HepG2 (cell line): Measurements from ENCODE around the gene MTREX. TPM values are rescaled to one million over a fixed set of nuclear protein-coding genes. Genes with fewer than 3 reads are reported as not detected.

ENCODE experiments used
- FOXM1 ChIP-seq: sonication (generic); formaldehyde crosslinking; IDR thresholded peaks from 2 replicates; pipeline ENCODE4 v1.5.0; 2020; ENCODE audit warnings: missing genetic modification reagents
- IRF2 ChIP-seq: IDR thresholded peaks from 2 replicates; pipeline ENCODE4 v1.6.1; 2018; ENCODE audit warnings: missing genetic modification reagents, missing compliant biosample characterization
- KDM5B ChIP-seq: sonication (generic); formaldehyde crosslinking; IDR thresholded peaks from 2 replicates; pipeline ENCODE4 v1.4.0; 2020; ENCODE audit warnings: missing genetic modification reagents, mild to moderate bottlenecking, borderline replicate concordance
- MAFG ChIP-seq: sonication (generic); formaldehyde crosslinking; IDR thresholded peaks from 2 replicates; pipeline ENCODE4 v1.5.1; 2020; ENCODE audit warnings: mild to moderate bottlenecking, missing genetic modification reagents
- MAZ ChIP-seq, 2 experiments: sonication (generic) in 1 of 2; formaldehyde crosslinking in 1 of 2; IDR thresholded peaks; 2 replicates each; pipeline versions ENCODE4 v1.5.0 to v1.6.1; 2012 to 2020; ENCODE audit warnings: low read depth in 2 of 2, mild to moderate bottlenecking in 2 of 2, borderline replicate concordance in 1 of 2, improper control_type of control experiment in 1 of 2, low read length in 1 of 2, missing genetic modification reagents in 1 of 2, moderate library complexity in 1 of 2
- MED1 ChIP-seq: sonication (generic); formaldehyde crosslinking; IDR thresholded peaks from 2 replicates; pipeline ENCODE4 v1.4.0; 2020; ENCODE audit warnings: missing genetic modification reagents
- NCOA2 ChIP-seq: sonication (generic); formaldehyde crosslinking; IDR thresholded peaks from 2 replicates; pipeline ENCODE4 v1.8.0; 2022; ENCODE audit warnings: inconsistent platforms
- SP2 ChIP-seq: sonication (generic); formaldehyde crosslinking; IDR thresholded peaks from 2 replicates; pipeline ENCODE4 v1.5.1; 2020; ENCODE audit warnings: mild to moderate bottlenecking, missing genetic modification reagents
- TBP ChIP-seq: sonication (generic); formaldehyde crosslinking; IDR thresholded peaks from 2 replicates; pipeline ENCODE4 v1.5.0; 2020; ENCODE audit warnings: missing genetic modification reagents
- TOE1 ChIP-seq: sonication (generic); formaldehyde crosslinking; IDR thresholded peaks from 2 replicates; pipeline ENCODE4 v1.4.0; 2020; ENCODE audit warnings: mild to moderate bottlenecking, missing genetic modification reagents
- ZNF607 ChIP-seq: sonication (generic); formaldehyde crosslinking; IDR thresholded peaks from 2 replicates; pipeline ENCODE4 v1.5.1; 2020; ENCODE audit warnings: missing genetic modification reagents, mild to moderate bottlenecking, borderline replicate concordance
- ZNF614 ChIP-seq: IDR thresholded peaks from 2 replicates; pipeline ENCODE4 v1.6.1; 2018; ENCODE audit warnings: missing biosample characterization, missing genetic modification reagents, inconsistent platforms, borderline replicate concordance
- ZNF761 ChIP-seq: sonication (generic); formaldehyde crosslinking; conservative IDR thresholded peaks from 2 replicates; pipeline ENCODE4 v1.4.0; 2020; ENCODE audit warnings: mild to moderate bottlenecking, missing genetic modification reagents
- ZNF788 ChIP-seq: sonication (generic); formaldehyde crosslinking; IDR thresholded peaks from 2 replicates; pipeline ENCODE4 v1.5.0; 2020; ENCODE audit warnings: mild to moderate bottlenecking, missing genetic modification reagents, borderline replicate concordance
- ZSCAN21 ChIP-seq: sonication (generic); formaldehyde crosslinking; IDR thresholded peaks from 2 replicates; pipeline ENCODE4 v1.8.0; 2022; ENCODE audit warnings: mild to moderate bottlenecking, missing genetic modification reagents, moderate library complexity, borderline replicate concordance
- ZSCAN22 ChIP-seq: sonication (generic); formaldehyde crosslinking; IDR thresholded peaks from 2 replicates; pipeline ENCODE4 v1.4.0; 2020; ENCODE audit warnings: mild to moderate bottlenecking, missing genetic modification reagents
- polyA plus RNA-seq, 8 experiments: library from polyadenylated mRNA; depleted of rRNA in 3 of 8; stranded (reverse) in 7 of 8; unstranded in 1 of 8; fragments of >200 nt; fragmentation: Illumina TruSeq in 4 of 8; extraction: Trizol in 4 of 8; gene quantifications; 2 replicates each; pipeline versions ENCODE4 v1.2.1 to v1.2.3, GENCODE V29; 2011 to 2016; ENCODE audit warnings: low read depth in 4 of 8, missing spikeins in 1 of 8, mixed read lengths in 1 of 8; ENCODE audit not compliant: insufficient read depth in 1 of 8
- total RNA-seq, 5 experiments: library from RNA; depleted of rRNA; stranded (reverse); fragments of >200 nt; fragmentation: Illumina TruSeq; extraction: Trizol; gene quantifications; 2 replicates each; pipeline ENCODE4 v1.2.3, GENCODE V29; 2016; ENCODE audit warnings: low read depth in 1 of 5
- TF ChIP-seq, protein P1 (sequence below): sonication (generic); formaldehyde crosslinking; IDR thresholded peaks from 2 replicates; pipeline ENCODE4 v1.8.0; 2022; ENCODE audit warnings: missing genetic modification reagents, mild to moderate bottlenecking, inconsistent platforms, borderline replicate concordance
- TF ChIP-seq, protein P2 (sequence below): sonication (generic); formaldehyde crosslinking; IDR thresholded peaks from 2 replicates; pipeline ENCODE4 v1.8.1; 2022; ENCODE audit warnings: low read depth, mild to moderate bottlenecking, missing genetic modification reagents
- TF ChIP-seq, protein P3 (sequence below): sonication (generic); formaldehyde crosslinking; IDR thresholded peaks from 2 replicates; pipeline ENCODE4 v1.5.1; 2020; ENCODE audit warnings: mild to moderate bottlenecking, moderate library complexity, missing genetic modification reagents
- TF ChIP-seq, protein P4 (sequence below): sonication (generic); formaldehyde crosslinking; IDR thresholded peaks from 2 replicates; pipeline ENCODE4 v1.8.0; 2023; ENCODE audit warnings: mild to moderate bottlenecking, missing genetic modification reagents
- TF ChIP-seq, protein P5 (sequence below): IDR thresholded peaks from 2 replicates; pipeline ENCODE4 v1.6.1; 2016; ENCODE audit warnings: mild to moderate bottlenecking, missing biosample characterization, missing genetic modification reagents

The MTREX gene
- total and polyA plus RNA-seq, 2 of the 13 experiments (the other 11 are each of a cell fraction or from before 2014, with no cell fraction given), result 16.4 to 91.5 TPM

DNA sequence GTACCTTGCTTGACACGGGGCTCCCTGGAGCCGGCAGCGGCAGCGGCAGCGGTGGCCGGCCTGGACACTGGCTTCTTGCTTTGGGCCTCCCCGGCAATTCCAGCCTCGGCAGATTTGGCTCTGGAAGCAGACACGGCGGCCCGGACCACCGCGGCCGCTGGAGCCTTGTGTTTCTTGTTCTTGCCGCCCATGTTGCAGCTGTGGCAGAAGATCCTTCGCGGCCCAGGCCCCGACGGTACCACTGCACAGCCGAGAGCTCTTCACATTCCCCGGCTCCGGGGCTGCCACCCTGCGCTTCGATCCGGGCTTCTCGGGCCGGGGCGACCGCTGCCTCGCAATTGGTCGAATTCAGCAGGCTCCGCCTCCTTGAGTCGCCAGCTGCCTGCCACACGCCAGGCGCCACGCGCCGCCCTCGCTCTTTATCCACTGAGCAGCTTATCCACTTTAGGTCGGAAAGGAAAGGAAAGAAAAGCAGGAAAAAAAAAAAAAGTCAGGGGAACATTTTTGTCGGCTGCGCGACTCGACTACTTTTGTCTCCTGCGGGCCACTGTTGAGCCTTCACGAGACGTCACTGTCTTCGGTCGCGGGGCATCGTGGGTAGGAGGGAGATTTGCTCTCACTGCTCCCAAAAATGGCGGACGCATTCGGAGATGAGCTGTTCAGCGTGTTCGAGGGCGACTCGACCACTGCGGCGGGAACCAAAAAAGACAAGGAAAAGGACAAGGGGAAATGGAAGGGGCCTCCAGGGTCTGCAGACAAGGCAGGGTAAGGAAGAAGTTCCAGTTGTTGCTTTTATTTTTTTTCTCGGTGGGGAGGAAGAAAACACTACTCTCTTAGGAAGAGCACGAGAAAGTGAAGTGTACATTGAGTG lies at the start of gene MTREX, which contains the start of gene DHX29 (continued):
- TF ChIP-seq, protein P1, sequence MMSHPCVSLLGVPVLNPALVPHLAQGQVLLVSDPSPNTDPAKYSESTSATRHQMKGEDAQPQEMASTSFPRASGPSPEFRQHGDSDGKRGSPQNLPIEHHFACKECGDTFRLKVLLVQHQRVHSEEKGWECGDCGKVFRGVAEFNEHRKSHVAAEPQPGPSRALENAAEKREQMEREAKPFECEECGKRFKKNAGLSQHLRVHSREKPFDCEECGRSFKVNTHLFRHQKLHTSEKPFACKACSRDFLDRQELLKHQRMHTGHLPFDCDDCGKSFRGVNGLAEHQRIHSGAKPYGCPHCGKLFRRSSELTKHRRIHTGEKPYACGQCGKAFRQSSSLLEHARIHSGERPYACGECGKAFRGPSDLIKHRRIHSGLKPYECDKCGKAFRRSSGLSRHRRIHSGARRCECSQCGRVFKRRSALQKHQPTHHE (CRISPR knock-in tag), result peak; percentile 47; the same call in 1 of the 2 replicates
- TF ChIP-seq NCOA2 (CRISPR knock-in tag) (peak; percentile 13; the same call in 1 of the 2 replicates), MED1 (CRISPR knock-in tag) (peak; percentile 34; the same call in 1 of the 2 replicates), FOXM1 (no peak), MAZ (IDR thresholded peaks at IDR 0.05; ENCODE audit: borderline replicate concordance, low read depth, low read length) (no peak), MAZ (CRISPR knock-in tag; IDR thresholded peaks at IDR 0.05; ENCODE audit: low read depth) (peak; percentile 67; the same call in 1 of the 2 replicates), IRF2 (CRISPR knock-in tag) (peak; percentile 81), SP2 (no peak), ZNF607 (CRISPR knock-in tag) (0 out of 2 replicates have a peak, but pooled peaks have one; percentile 64), TOE1 (peak; percentile 27; the same call in 1 of the 2 replicates), ZSCAN21 (CRISPR knock-in tag) (0 out of 2 replicates have a peak, but pooled peaks have one; percentile 52), KDM5B (CRISPR knock-in tag) (peak; percentile 56; the same call in 1 of the 2 replicates), TBP (CRISPR knock-in tag) (0 out of 2 replicates have a peak, but pooled peaks have one; percentile 27), ZSCAN22 (CRISPR knock-in tag) (no peak), MAFG (CRISPR knock-in tag) (no peak), ZNF614 (peak; percentile 80), ZNF761 (CRISPR knock-in tag) (peak; percentile 57; the same call in 1 of the 2 replicates), ZNF788 (peak; percentile 80; the same call in 1 of the 2 replicates)
- TF ChIP-seq, protein P2, sequence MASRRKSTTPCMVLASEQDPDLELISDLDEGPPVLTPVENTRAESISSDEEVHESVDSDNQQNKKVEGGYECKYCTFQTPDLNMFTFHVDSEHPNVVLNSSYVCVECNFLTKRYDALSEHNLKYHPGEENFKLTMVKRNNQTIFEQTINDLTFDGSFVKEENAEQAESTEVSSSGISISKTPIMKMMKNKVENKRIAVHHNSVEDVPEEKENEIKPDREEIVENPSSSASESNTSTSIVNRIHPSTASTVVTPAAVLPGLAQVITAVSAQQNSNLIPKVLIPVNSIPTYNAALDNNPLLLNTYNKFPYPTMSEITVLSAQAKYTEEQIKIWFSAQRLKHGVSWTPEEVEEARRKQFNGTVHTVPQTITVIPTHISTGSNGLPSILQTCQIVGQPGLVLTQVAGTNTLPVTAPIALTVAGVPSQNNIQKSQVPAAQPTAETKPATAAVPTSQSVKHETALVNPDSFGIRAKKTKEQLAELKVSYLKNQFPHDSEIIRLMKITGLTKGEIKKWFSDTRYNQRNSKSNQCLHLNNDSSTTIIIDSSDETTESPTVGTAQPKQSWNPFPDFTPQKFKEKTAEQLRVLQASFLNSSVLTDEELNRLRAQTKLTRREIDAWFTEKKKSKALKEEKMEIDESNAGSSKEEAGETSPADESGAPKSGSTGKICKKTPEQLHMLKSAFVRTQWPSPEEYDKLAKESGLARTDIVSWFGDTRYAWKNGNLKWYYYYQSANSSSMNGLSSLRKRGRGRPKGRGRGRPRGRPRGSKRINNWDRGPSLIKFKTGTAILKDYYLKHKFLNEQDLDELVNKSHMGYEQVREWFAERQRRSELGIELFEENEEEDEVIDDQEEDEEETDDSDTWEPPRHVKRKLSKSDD (CRISPR knock-in tag), result peak; percentile 24; the same call in 1 of the 2 replicates
- TF ChIP-seq, protein P3, sequence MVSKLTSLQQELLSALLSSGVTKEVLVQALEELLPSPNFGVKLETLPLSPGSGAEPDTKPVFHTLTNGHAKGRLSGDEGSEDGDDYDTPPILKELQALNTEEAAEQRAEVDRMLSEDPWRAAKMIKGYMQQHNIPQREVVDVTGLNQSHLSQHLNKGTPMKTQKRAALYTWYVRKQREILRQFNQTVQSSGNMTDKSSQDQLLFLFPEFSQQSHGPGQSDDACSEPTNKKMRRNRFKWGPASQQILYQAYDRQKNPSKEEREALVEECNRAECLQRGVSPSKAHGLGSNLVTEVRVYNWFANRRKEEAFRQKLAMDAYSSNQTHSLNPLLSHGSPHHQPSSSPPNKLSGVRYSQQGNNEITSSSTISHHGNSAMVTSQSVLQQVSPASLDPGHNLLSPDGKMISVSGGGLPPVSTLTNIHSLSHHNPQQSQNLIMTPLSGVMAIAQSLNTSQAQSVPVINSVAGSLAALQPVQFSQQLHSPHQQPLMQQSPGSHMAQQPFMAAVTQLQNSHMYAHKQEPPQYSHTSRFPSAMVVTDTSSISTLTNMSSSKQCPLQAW (CRISPR knock-in tag), result peak; percentile 85
- TF ChIP-seq, protein P4, sequence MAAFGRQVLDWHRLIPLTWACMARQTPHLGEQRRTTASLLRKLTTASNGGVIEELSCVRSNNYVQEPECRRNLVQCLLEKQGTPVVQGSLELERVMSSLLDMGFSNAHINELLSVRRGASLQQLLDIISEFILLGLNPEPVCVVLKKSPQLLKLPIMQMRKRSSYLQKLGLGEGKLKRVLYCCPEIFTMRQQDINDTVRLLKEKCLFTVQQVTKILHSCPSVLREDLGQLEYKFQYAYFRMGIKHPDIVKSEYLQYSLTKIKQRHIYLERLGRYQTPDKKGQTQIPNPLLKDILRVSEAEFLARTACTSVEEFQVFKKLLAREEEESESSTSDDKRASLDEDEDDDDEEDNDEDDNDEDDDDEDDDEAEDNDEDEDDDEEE (CRISPR knock-in tag), result peak; percentile 61; the same call in 1 of the 2 replicates
- TF ChIP-seq, protein P5, sequence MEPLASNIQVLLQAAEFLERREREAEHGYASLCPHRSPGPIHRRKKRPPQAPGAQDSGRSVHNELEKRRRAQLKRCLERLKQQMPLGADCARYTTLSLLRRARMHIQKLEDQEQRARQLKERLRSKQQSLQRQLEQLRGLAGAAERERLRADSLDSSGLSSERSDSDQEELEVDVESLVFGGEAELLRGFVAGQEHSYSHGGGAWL (CRISPR knock-in tag), result peak; percentile 29
